ENCODE data around the gene ANO4.

Gene ANO4

DNA sequence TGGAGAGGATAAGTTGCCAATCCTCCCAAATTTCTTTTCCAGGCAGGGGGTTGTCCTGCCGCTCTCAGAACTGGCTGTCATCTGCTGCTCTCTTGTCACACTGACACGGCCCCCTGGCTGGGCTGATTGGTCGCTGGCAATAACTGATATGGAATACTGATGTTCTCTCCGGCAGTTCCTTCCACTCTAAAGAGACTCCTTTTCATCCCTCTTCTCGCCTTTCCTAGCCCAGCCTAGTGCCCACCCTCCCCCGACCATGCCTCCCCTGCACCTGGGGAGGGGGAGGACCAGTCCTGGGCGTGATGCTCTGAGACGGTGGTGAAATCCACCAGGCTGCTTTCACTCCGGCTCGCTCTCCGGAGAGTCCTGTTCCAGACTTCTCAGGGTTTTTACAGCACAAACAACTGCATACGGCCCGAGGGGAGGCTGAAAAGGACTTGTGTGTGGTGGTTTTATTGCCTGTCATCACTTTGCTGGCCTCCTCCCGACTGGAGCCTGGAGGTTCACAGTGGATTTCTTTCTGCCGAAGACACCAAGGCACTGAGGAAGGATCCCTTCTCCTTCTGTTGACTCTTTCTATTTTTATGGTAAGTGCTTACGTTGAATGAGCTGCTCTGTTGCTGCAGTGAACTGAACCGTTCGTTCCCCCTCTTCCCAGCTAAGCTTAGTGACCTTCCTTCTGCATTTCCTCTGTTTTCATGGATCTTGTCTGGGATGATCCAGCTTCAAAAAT lies at the start of gene ANO4:
Gene ANO4, plus strand, starts transcription at position 336 of the 733 bp plus-strand sequence. CDS start 107,010 bp downstream, outside the sequence.
- Histone ChIP-seq H3K27me3 (no peaks in the 10 kb centered on the region), H3K4me1 (no peaks in the 10 kb centered on the region), H3K4me2 (no peak within 1 kb of the TSS), H3K4me3 (no peak within 1 kb of the TSS), H3K36me3 (no peaks in the 10 kb centered on the region), H3K27ac (no peak within 1 kb of the TSS), H3K9me3 (no peaks in the 10 kb centered on the region), H3K9ac (no peak within 1 kb of the TSS), H4K20me1 (no peaks in the 10 kb centered on the region)
- no peak for TF ChIP-seq Cebpa-rat (IDR thresholded peaks at IDR 0.05)

- TF ChIP-seq Cebpa-rat (IDR thresholded peaks at IDR 0.05), result no peak
- Histone ChIP-seq H3K9me3 (no peaks in the 10 kb centered on the region), H3K4me1 (no peaks in the 10 kb centered on the region), H3K27ac (no peak overlapping the region), H4K20me1 (no peaks in the 10 kb centered on the region), H3K36me3 (no peaks in the 10 kb centered on the region), H3K4me2 (no peak overlapping the region), H3K27me3 (no peaks in the 10 kb centered on the region), H3K9ac (no peak overlapping the region), H3K4me3 (no peak overlapping the region)
Measured at GRCh38 chr12:100745378-100746071, 49.1 kb upstream of the ANO4 start.

DNA sequence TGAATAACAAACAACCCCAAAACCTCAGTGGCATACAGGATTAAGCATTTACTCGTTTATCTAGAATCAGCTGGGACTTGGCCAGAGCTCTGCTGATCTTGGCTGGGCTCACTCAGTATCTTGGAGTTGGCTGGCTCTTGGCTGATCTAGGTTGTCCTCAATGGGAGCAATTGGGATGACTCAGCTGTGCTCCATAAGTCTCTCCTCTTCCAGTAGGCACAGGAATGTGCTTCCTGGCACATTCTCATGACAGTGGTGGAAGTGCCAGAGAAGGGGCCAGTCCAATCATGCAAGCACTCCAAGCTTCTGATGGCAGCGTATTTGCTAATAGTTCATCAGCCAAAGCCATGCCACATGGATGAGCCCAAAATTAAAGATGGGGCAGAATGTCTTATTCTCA lies 41.7 kb upstream of the ANO4 start:
- no peaks in the 10 kb centered on the region for H3K9me3 ChIP-seq
- no peak overlapping the region for H3K9ac ChIP-seq
- H3K4me3 ChIP-seq, result no peak overlapping the region
- H4K20me1 ChIP-seq, result no peaks in the 10 kb centered on the region
- no peaks in the 10 kb centered on the region for H3K36me3 ChIP-seq
- H3K27ac ChIP-seq, result no peak overlapping the region
- TF ChIP-seq Cebpa-rat (IDR thresholded peaks at IDR 0.05), result no peak
- H3K4me2 ChIP-seq, result no peak overlapping the region
- H3K27me3 ChIP-seq, result no peaks in the 10 kb centered on the region
- H3K4me1 ChIP-seq, result no peaks in the 10 kb centered on the region

DNA sequence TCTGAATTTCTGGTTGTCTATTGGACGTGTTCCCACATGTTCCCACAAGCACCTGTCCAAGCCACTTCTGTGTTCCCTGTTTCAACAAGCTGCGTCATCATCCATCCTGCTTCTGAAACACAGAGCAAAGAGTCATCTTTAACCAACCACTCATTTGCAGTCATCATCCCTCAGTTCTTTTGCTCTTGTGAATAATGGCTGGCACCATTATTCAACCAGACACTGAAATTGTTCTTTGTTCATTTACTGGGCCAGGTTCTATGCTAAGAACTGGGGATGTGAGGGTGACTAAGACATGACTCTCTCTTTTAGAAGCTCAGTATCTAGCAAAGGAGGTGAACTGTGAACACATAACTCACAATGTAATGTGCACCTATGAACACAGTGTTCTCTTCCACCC lies 40.7 kb upstream of the ANO4 start:
- no peak overlapping the region for H3K4me2 ChIP-seq
- no peak for TF ChIP-seq Cebpa-rat (IDR thresholded peaks at IDR 0.05)
- no peaks in the 10 kb centered on the region for H3K27me3 ChIP-seq
- no peaks in the 10 kb centered on the region for H3K36me3 ChIP-seq
- H3K4me1 ChIP-seq, result no peaks in the 10 kb centered on the region
- H3K4me3 ChIP-seq, result no peak overlapping the region
- no peaks in the 10 kb centered on the region for H3K9me3 ChIP-seq
- no peaks in the 10 kb centered on the region for H4K20me1 ChIP-seq
- H3K9ac ChIP-seq, result no peak overlapping the region
- no peak overlapping the region for H3K27ac ChIP-seq

- Histone ChIP-seq H3K27me3 (no peaks in the 10 kb centered on the region), H3K4me3 (no peak overlapping the region), H3K27ac (no peak overlapping the region), H3K9me3 (no peaks in the 10 kb centered on the region), H3K36me3 (no peaks in the 10 kb centered on the region), H3K9ac (no peak overlapping the region), H4K20me1 (no peaks in the 10 kb centered on the region), H3K4me1 (no peaks in the 10 kb centered on the region), H3K4me2 (no peak overlapping the region)
- TF ChIP-seq Cebpa-rat (IDR thresholded peaks at IDR 0.05), result no peak
Measured at GRCh38 chr12:100755186-100755585, 39.4 kb upstream of the ANO4 start.

- Histone ChIP-seq H3K4me3 (no peak overlapping the region), H3K4me1 (no peaks in the 10 kb centered on the region), H3K27me3 (no peaks in the 10 kb centered on the region)
Measured at GRCh38 chr12:100758083-100758482, 36.5 kb upstream of the ANO4 start.

GRCh38 chr12:100767371-100767770 lies 27.2 kb upstream of the ANO4 start:
- H3K27me3 ChIP-seq, result no peaks in the 10 kb centered on the region
- H3K36me3 ChIP-seq, result no peaks in the 10 kb centered on the region
- H3K4me2 ChIP-seq, result no peak overlapping the region
- H4K20me1 ChIP-seq, result no peaks in the 10 kb centered on the region
- H3K9ac ChIP-seq, result no peak overlapping the region
- H3K27ac ChIP-seq, result no peak overlapping the region
- no peaks in the 10 kb centered on the region for H3K4me1 ChIP-seq
- peaks cover 9% of the 10 kb centered on the region; the same call in 1 of the 2 replicates for H3K9me3 ChIP-seq
- no peak for TF ChIP-seq Cebpa-rat (IDR thresholded peaks at IDR 0.05)
- no peak overlapping the region for H3K4me3 ChIP-seq

More at GRCh38 chr12:100758083-100758482, 36.5 kb upstream of the ANO4 start:
- no peak overlapping the region for H3K27ac ChIP-seq
- no peaks in the 10 kb centered on the region for H4K20me1 ChIP-seq
- no peaks in the 10 kb centered on the region for H3K9me3 ChIP-seq
- no peak overlapping the region for H3K4me2 ChIP-seq
- H3K36me3 ChIP-seq, result no peaks in the 10 kb centered on the region
- TF ChIP-seq Cebpa-rat (IDR thresholded peaks at IDR 0.05), result no peak
- no peak overlapping the region for H3K9ac ChIP-seq

GRCh38 chr12:100767950-100768349 lies 26.6 kb upstream of the ANO4 start:
- H3K4me3 ChIP-seq, result no peak overlapping the region
- H3K9me3 ChIP-seq, result peaks cover 9% of the 10 kb centered on the region; the same call in 1 of the 2 replicates
- TF ChIP-seq Cebpa-rat (IDR thresholded peaks at IDR 0.05), result no peak
- no peak overlapping the region for H3K9ac ChIP-seq
- H3K27me3 ChIP-seq, result no peaks in the 10 kb centered on the region
- H3K27ac ChIP-seq, result no peak overlapping the region
- H3K4me1 ChIP-seq, result no peaks in the 10 kb centered on the region
- H4K20me1 ChIP-seq, result no peaks in the 10 kb centered on the region
- no peak overlapping the region for H3K4me2 ChIP-seq
- no peaks in the 10 kb centered on the region for H3K36me3 ChIP-seq

DNA sequence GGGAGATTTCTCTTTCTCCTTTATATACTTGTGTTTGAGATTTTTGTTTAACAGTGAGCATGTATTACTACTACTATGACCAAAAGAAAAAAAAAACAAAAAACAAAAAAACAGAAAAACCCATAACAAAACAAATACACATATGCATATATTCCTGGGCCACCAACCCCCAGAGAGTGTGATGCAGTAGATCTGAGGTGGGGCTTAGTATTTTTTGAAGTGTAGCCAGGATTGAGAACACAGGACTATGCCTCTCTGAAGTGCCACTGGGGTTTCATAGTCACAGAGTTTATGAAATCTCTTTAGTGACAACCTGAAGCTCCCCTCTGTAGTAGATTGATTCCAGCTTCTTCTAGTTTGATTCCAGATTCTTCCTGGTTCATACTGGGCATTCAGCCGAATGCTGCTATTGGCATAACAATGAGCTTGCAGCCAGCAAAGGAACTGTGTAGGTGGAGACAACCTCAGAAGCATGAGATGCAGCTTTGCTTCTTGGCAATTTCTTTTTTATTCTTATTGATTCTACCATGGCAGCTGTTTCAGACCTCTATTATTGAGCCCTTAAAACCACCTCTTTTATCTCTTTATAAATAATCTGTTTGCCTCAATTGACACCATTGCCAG lies 15.5 kb upstream of the ANO4 start:
- H3K4me1 ChIP-seq, result no peaks in the 10 kb centered on the region
- H3K36me3 ChIP-seq, result no peaks in the 10 kb centered on the region
- no peak for TF ChIP-seq Cebpa-rat (IDR thresholded peaks at IDR 0.05)
- H3K27me3 ChIP-seq, result no peaks in the 10 kb centered on the region
- no peak overlapping the region for H3K9ac ChIP-seq
- no peak overlapping the region for H3K27ac ChIP-seq
- H3K9me3 ChIP-seq, result no peaks in the 10 kb centered on the region
- no peaks in the 10 kb centered on the region for H4K20me1 ChIP-seq
- H3K4me3 ChIP-seq, result no peak overlapping the region
- no peak overlapping the region for H3K4me2 ChIP-seq

DNA sequence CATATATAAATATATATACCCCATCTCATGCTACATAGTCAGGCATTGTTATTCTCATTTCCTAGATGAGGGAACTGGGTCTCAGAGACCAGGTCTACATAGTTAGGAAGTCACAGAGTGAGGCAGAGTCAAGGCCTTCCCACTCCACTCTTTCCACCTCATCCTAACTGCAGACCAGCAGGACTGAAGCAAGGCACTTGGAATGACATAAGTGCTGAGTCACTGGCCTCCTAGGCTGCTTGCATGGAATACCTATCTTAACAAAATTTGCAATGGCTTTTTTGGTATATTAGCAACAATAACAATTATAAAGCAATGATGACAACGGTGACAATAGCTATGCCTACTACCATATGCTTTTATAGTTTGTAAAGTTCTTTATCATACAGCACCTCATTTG lies 5.4 kb upstream of the ANO4 start:
- Histone ChIP-seq H3K27ac (no peak overlapping the region), H3K27me3 (no peaks in the 10 kb centered on the region), H4K20me1 (no peaks in the 10 kb centered on the region), H3K36me3 (no peaks in the 10 kb centered on the region), H3K4me3 (no peak overlapping the region), H3K9ac (no peak overlapping the region), H3K4me1 (no peaks in the 10 kb centered on the region), H3K9me3 (no peaks in the 10 kb centered on the region), H3K4me2 (no peak overlapping the region)
- no peak for TF ChIP-seq Cebpa-rat (IDR thresholded peaks at IDR 0.05)
